ENCODE results near the gene SGMS1. TPM values are rescaled to one million over a fixed set of nuclear protein-coding genes. Genes with fewer than 3 reads are reported as not detected.

Gene SGMS1
- total and polyA plus RNA-seq, 8 donors: 47.0 to 58.1 (median 54.0) TPM

GRCh38 chr10:50470798-50471582 is 152.8 kb downstream of the SGMS1 start:
- Histone ChIP-seq H3K9me3 (no peaks in the 10 kb centered on the region), H3K4me1 (peaks cover 8 to 16% of the 10 kb centered on the region in 2 donors), H3K27ac (peak overlapping the region in 1 of 2 donors; percentile 7), H3K36me3 (no peaks in the 10 kb centered on the region), H3K27me3 (no peaks in the 10 kb centered on the region), H3K4me3 (no peak overlapping the region)
- peak; percentile 70 for ATAC-seq
- no peak for TF ChIP-seq CTCF (IDR thresholded peaks at IDR 0.05)
- intact Hi-C loops (cut with DNase I): no loop called here
- peak in 1 of 4 donors; percentile 41 for DNase-seq

DNA sequence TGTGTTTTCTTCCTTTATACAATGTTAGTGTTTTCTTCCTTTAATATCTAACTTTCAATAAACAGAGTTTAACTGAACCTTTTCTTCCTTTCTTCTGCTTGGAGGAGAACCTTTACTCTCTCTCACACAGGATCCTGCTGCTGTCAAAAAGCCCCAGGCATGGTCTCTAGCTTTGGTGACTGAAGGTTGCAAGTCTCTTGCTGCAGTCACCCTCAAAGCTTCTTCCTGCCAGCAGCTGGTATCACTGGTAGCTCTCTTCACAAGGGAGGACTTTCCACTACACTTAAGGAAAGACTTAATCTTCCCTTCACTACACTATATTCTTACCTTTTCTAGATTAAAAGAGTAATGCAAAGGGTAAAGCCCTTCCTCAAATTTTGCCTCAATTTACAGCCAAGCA is 153.4 kb downstream of the SGMS1 start:
- no peak for DNase-seq
- TF ChIP-seq CTCF (IDR thresholded peaks at IDR 0.05): no peak
- ATAC-seq: peak; percentile 41
- Histone ChIP-seq H3K36me3 (no peaks in the 10 kb centered on the region), H3K4me3 (no peak overlapping the region), H3K27me3 (no peaks in the 10 kb centered on the region), H3K27ac (peak overlapping the region in 1 of 2 donors; percentile 7), H3K9me3 (no peaks in the 10 kb centered on the region), H3K4me1 (peaks cover 8 to 16% of the 10 kb centered on the region in 2 donors)
- intact Hi-C loops (cut with DNase I): no loop called here

DNA sequence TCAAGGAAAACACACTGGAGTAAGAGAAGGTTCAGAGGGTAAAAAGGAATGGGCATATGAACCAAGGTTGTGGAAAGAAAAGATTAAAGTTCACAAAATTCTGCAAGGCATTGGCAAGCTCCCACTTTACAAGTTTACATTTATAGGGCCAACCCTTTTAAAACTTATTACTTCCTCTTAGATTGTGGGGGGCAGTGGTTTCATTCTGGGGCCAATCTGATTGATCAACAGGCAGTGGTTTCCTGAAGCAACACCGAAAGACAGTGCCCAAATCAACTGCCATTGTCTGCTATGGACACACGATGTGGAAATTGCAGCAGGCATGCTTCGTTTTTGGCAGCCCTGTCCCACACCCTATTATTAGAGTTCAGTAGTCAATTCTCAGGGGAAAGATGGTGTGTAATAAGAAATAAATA is 154.0 kb downstream of the SGMS1 start:
- peak in 1 of 4 donors; percentile 5 for DNase-seq
- no peak for TF ChIP-seq CTCF (IDR thresholded peaks at IDR 0.05)
- intact Hi-C loops (cut with DNase I): no loop called here
- Histone ChIP-seq H3K9me3 (no peaks in the 10 kb centered on the region), H3K27ac (peak overlapping the region in 1 of 2 donors; percentile 7), H3K27me3 (no peaks in the 10 kb centered on the region), H3K4me3 (no peak overlapping the region), H3K4me1 (peaks cover 8 to 17% of the 10 kb centered on the region in 2 donors), H3K36me3 (no peaks in the 10 kb centered on the region)
- ATAC-seq: no peak

- intact Hi-C loops (cut with DNase I): no loop called here
- no peak for ATAC-seq
- no peak for TF ChIP-seq CTCF (IDR thresholded peaks at IDR 0.05)
Measured at GRCh38 chr10:50469288-50469687, 154.5 kb downstream of the SGMS1 start.

GRCh38 chr10:50467209-50467608 is 156.5 kb downstream of the SGMS1 start:
- Histone ChIP-seq H3K4me1 (peaks cover 8 to 31% of the 10 kb centered on the region in 2 donors), H3K27ac (no peak overlapping the region), H3K27me3 (no peaks in the 10 kb centered on the region), H3K4me3 (no peak overlapping the region), H3K9me3 (no peaks in the 10 kb centered on the region), H3K36me3 (no peaks in the 10 kb centered on the region)
- ATAC-seq (no peak), DNase-seq (no peak)
- TF ChIP-seq CTCF (IDR thresholded peaks at IDR 0.05): no peak
- intact Hi-C loops (cut with DNase I): no loop called here

More at GRCh38 chr10:50469288-50469687, 154.5 kb downstream of the SGMS1 start:
- H3K9me3 ChIP-seq: no peaks in the 10 kb centered on the region
- peaks cover 8 to 22% of the 10 kb centered on the region in 2 donors for H3K4me1 ChIP-seq
- no peak for DNase-seq
- no peak overlapping the region for H3K27ac ChIP-seq
- no peaks in the 10 kb centered on the region for H3K27me3 ChIP-seq
- H3K4me3 ChIP-seq: no peak overlapping the region
- H3K36me3 ChIP-seq: no peaks in the 10 kb centered on the region
